ENCODE data around the gene TDRD6. TPM values are rescaled to one million over a fixed set of nuclear protein-coding genes. Genes with fewer than 3 reads are reported as not detected.
"Not testable (repeated sequence)": the region's sequence is repeated elsewhere in the genome, so short reads cannot be mapped to it uniquely, and the experiment has no call there.

Gene TDRD6
- total RNA-seq, 1 donor from 2014 or later = 0.05 TPM

DNA sequence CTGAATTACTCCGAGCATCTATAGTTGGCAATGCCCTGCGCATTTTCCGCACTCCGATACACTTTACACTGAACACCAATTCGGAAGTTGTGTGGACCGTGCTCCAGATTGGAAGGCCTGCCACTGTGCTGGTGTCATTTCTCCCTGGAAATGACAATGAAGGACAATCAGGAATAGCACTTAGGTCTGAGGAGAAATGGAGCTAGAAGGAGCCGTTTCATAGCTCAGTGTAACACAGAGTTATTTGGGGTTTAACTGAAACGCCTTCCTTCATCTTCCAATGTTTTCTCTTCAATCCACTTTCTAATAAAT is 48.0 kb downstream of the TDRD6 start:
- H3K27ac Mint-ChIP-seq (ENCODE audit: unreplicated experiment) = no peak overlapping the region
- no peak for DNase-seq (ENCODE audit: low read depth, low spot score)
- no peaks in the 10 kb centered on the region for H3K36me3 Mint-ChIP-seq (ENCODE audit: low read depth)
- H3K4me1 Mint-ChIP-seq = peaks cover 16% of the 10 kb centered on the region
- H3K27me3 Mint-ChIP-seq (ENCODE audit: low read depth) = peaks cover 58% of the 10 kb centered on the region
- no peaks in the 10 kb centered on the region for H3K9me3 Mint-ChIP-seq
- no peak for TF ChIP-seq CTCF (conservative IDR thresholded peaks at IDR 0.05)
- peak overlapping the region; percentile 92 for H3K4me3 Mint-ChIP-seq

GRCh38 chr6:46736906-46737305 is 49.2 kb downstream of the TDRD6 start:
- no peak for DNase-seq (ENCODE audit: low read depth, low spot score)
- peaks cover 58% of the 10 kb centered on the region for H3K27me3 Mint-ChIP-seq (ENCODE audit: low read depth)
- TF ChIP-seq CTCF (conservative IDR thresholded peaks at IDR 0.05) = no peak
- no peaks in the 10 kb centered on the region for H3K9me3 Mint-ChIP-seq
- no peaks in the 10 kb centered on the region for H3K36me3 Mint-ChIP-seq (ENCODE audit: low read depth)
- no peak overlapping the region for H3K27ac Mint-ChIP-seq (ENCODE audit: unreplicated experiment)
- no peak overlapping the region for H3K4me3 Mint-ChIP-seq
- H3K4me1 Mint-ChIP-seq = peaks cover 16% of the 10 kb centered on the region

DNA sequence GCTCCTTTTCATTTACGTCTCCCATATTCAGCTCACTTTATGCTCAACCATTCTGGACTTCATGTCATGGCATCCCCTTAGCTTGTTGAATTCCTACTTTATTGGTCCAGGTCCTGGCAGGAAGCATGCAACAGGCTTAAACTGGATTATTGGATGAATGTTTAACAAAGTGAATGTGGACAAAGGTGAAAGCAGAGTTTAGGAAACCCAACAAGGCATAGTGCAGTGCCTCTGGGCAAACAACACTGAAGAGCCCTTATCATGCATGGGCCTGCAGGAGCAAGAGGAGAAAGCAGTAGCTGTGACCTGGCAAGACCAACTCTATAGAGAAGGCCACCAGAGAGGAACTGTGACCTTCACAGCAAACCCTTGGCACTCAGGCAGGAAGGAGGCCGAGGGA is 53.8 kb downstream of the TDRD6 start:
- Mint-ChIP-seq H3K27ac (ENCODE audit: unreplicated experiment) (no peak overlapping the region), H3K9me3 (peaks cover 2% of the 10 kb centered on the region), H3K36me3 (ENCODE audit: low read depth) (no peaks in the 10 kb centered on the region), H3K4me3 (no peak overlapping the region), H3K27me3 (ENCODE audit: low read depth) (peaks cover 27% of the 10 kb centered on the region), H3K4me1 (no peaks in the 10 kb centered on the region)
- TF ChIP-seq CTCF (conservative IDR thresholded peaks at IDR 0.05) = no peak
- DNase-seq (ENCODE audit: low read depth, low spot score) = no peak

- Mint-ChIP-seq H3K27me3 (ENCODE audit: low read depth) (peaks cover 25% of the 10 kb centered on the region), H3K4me1 (no peaks in the 10 kb centered on the region), H3K9me3 (peaks cover 2% of the 10 kb centered on the region), H3K36me3 (ENCODE audit: low read depth) (no peaks in the 10 kb centered on the region), H3K27ac (ENCODE audit: unreplicated experiment) (no peak overlapping the region), H3K4me3 (no peak overlapping the region)
- TF ChIP-seq CTCF (conservative IDR thresholded peaks at IDR 0.05) = no peak
- no peak for DNase-seq (ENCODE audit: low read depth, low spot score)
Measured at GRCh38 chr6:46741910-46742309, 54.2 kb downstream of the TDRD6 start.

GRCh38 chr6:46743425-46744158 is 55.9 kb downstream of the TDRD6 start:
- Mint-ChIP-seq H3K36me3 (ENCODE audit: low read depth) (no peaks in the 10 kb centered on the region), H3K9me3 (peaks cover 2% of the 10 kb centered on the region), H3K4me3 (no peak overlapping the region), H3K27me3 (ENCODE audit: low read depth) (peaks cover 10% of the 10 kb centered on the region), H3K4me1 (no peaks in the 10 kb centered on the region), H3K27ac (ENCODE audit: unreplicated experiment) (no peak overlapping the region)
- no peak for DNase-seq (ENCODE audit: low read depth, low spot score)
- TF ChIP-seq CTCF (conservative IDR thresholded peaks at IDR 0.05) = no peak

GRCh38 chr6:46744159-46744725 is 56.6 kb downstream of the TDRD6 start:
- not testable (repeated sequence) for H3K4me1 Mint-ChIP-seq; DNase-seq (ENCODE audit: low read depth, low spot score); H3K27ac Mint-ChIP-seq (ENCODE audit: unreplicated experiment); H3K36me3 Mint-ChIP-seq (ENCODE audit: low read depth); H3K27me3 Mint-ChIP-seq (ENCODE audit: low read depth); H3K4me3 Mint-ChIP-seq; H3K9me3 Mint-ChIP-seq
